GM12891 (cell line): Measurements from ENCODE around the gene DYNC1I1.

Experiments used
- PAX5 ChIP-seq: IDR thresholded peaks from 2 replicates; pipeline ENCODE4 v1.6.1; 2011; ENCODE audit warnings: low read length, moderate library complexity, mild to moderate bottlenecking; ENCODE audit not compliant: insufficient read depth, severe bottlenecking
- POLR2A ChIP-seq: IDR thresholded peaks from 2 replicates; pipeline ENCODE4 v1.6.1; 2011; ENCODE audit warnings: low read depth, low read length, control low read depth

- TF ChIP-seq POLR2A: no peak
- TF ChIP-seq PAX5: no peak
Measured at GRCh38 chr7:95804052-95804451, 31.7 kb downstream of the DYNC1I1 start.
